Fibroblast of villous mesenchyme (primary cell): ENCODE data around the gene CACNA1B. TPM values are rescaled to one million over a fixed set of nuclear protein-coding genes. Genes with fewer than 3 reads are reported as not detected.
"Not testable (repeated sequence)": the region's sequence is repeated elsewhere in the genome, so short reads cannot be mapped to it uniquely, and the experiment has no call there.

Source experiments
- DNase-seq: peaks from one replicate; pipeline ENCODE4 v3.0.0-alpha.2; 2010; ENCODE audit warnings: low read depth
- H3K4me3 ChIP-seq: 2 replicates; pipeline ENCODE4 v1.5.1; 2011; ENCODE audit warnings: low read depth, mild to moderate bottlenecking, low read length
- CTCF ChIP-seq: IDR thresholded peaks from 2 replicates; pipeline ENCODE4 v1.5.1; 2012; ENCODE audit warnings: low read depth, mild to moderate bottlenecking, low read length; ENCODE audit not compliant: insufficient read depth
- total RNA-seq: library from RNA; depleted of rRNA; stranded (reverse); fragments of >200 nt; gene quantifications from 2 replicates; pipeline ENCODE4 v1.2.3, GENCODE V29; 2012

CACNA1B gene
- total RNA-seq, 1 donor, result 0.43 TPM

GRCh38 chr9:138016406-138017187, 139.0 kb downstream of the CACNA1B start:
- H3K4me3 ChIP-seq, result no peak overlapping the region
- no peak for DNase-seq
- no peak for TF ChIP-seq CTCF

GRCh38 chr9:138017200-138017599, 139.6 kb downstream of the CACNA1B start:
- no peak overlapping the region for H3K4me3 ChIP-seq
- DNase-seq, result no peak
- no peak for TF ChIP-seq CTCF

GRCh38 chr9:138019514-138019913, 141.9 kb downstream of the CACNA1B start:
- not testable (repeated sequence) for DNase-seq, H3K4me3 ChIP-seq

- no peak overlapping the region for H3K4me3 ChIP-seq
- no peak for DNase-seq
- TF ChIP-seq CTCF, result no peak
Measured at GRCh38 chr9:138020120-138020794, 142.7 kb downstream of the CACNA1B start.

GRCh38 chr9:138020795-138021182, 143.2 kb downstream of the CACNA1B start:
- H3K4me3 ChIP-seq, result no peak overlapping the region
- DNase-seq, result no peak
- TF ChIP-seq CTCF, result no peak

GRCh38 chr9:138021251-138022056, 143.9 kb downstream of the CACNA1B start:
- no peak overlapping the region for H3K4me3 ChIP-seq
- DNase-seq, result no peak
- TF ChIP-seq CTCF, result no peak
